NCI-H1436 treated with DMSO at 0.1 percent for 48 hours (cell line): ENCODE data around the gene PPP2R3A.

Source experiments
- DNase-seq: peaks from one replicate; lab custom pipeline; 2025; lab: John Stamatoyannopoulos, UW

Gene PPP2R3A

DNA sequence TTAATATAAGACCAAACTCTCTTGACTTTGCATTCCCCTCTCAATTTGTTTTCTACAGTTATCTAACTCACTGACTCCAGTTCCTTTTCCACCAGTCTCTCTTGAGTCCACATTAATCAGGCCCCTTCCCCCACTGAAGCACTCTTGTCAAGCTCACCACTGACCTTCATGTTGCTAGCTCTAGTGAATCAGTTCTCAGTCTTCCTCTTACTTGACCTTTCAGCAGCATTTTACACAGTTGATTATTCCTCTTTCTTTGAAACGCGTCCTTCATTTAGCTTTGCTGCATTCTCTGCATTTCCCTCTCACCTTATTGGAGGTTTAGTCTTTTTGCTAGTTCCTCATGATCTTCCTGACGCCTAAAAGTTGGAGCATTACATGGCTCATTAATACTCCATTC, 8.3 kb downstream of the PPP2R3A start:
- no peak for DNase-seq

DNA sequence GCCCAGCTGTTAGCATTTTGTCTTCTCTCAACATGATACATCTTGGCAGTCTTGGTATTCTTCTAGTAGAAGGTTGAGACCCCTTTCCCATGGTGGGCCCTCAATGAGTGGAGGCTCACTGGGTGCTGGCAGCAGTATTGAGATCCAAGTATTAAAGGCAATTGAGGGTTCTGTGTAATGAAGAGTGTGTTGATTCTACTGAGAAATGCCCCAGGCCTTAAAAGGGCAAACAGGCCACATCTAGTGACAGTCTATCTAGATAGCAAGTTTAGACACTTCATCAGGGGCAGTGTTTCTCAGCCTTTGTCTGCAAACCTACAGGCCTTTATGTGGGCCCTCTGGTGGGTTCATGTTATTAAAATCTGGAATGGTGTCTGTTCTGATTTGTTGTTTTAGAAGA, 9.5 kb downstream of the PPP2R3A start:
- DNase-seq: no peak

DNA sequence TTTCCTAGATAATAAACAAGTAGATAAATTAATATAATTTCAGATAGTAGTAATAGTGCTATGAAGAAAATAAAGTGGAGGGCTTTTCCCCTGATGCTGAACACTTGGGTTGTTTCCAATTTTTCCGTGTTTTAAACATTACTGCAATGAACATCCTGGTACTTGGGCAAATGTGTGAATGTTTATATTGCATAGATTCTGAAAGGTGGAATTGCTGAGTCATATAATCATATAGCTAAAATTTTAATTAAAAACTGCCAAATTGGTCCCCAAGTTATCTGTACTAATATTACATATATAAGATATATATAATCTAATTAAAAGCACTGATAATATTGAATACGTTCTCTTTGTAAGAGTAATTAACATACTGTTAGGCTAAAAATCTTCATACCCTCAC, 10.0 kb downstream of the PPP2R3A start:
- no peak for DNase-seq

DNA sequence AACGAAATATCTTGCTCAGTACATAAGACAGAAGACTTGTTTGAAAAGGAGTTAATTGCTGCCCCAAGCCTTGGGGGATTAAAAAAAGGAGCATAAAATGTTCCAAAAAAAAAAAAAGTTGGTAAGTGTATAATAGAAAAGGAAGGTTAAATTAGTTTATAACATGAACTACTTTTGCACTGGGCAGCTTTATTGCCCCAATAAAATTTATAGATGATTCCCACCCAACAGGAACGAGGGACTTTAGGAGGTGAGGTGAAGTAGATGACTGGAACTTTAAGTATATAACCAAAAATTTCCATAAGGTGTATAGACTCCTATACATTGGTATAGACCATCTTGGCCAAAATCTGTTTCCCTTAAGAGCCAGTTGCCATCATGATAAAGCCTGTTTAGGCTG, 14.8 kb downstream of the PPP2R3A start:
- no peak for DNase-seq

DNA sequence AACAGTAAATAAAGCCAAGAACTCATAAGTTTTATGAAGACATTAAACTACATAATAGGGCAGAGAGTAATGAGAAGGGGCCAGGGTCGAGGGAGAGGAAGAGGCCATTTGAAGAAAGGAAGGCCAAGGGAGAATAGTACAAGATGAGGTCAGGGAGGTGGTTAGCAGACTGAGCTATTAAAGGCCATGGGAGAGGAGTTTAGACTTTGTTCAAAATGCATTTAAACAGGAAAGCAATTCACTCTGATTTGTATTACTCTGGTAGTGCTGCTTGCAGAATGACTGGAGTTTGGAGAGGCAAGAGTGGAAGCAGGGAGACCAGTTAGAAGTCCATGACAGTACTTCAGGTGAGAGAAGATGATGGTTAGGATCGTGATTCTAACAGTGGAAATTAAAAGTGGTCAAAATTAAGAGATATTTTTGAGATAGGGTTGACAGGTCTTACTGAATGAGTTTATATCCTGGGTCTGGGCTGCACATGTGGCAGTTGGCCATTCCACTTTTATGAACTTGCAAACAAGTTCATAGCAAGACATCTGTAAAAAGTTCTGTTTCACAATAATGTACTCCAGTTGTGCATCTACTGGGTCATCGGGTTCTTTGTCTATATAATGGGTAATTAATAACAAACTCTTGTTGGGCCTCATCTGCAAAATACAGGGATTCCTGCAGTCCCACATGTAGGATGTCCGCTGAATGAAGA, 16.3 kb downstream of the PPP2R3A start:
- DNase-seq: no peak

DNA sequence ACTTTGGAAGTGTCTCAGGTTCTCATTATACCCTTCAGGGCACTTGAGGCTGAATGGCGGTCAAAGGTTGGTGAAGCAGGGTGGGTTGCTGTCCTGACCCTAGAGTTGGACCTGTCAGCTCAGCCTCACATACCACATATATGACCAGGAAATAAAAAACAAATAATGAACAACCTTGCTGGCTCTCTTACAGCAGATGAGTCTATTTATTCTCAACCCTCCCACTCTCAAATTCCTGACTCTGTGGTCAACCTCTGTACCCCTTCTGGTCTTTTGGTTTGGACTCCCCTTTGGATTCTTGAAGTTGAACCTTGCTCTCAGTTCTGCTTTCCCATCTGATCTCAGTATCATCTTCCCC, 16.9 kb downstream of the PPP2R3A start:
- no peak for DNase-seq

DNA sequence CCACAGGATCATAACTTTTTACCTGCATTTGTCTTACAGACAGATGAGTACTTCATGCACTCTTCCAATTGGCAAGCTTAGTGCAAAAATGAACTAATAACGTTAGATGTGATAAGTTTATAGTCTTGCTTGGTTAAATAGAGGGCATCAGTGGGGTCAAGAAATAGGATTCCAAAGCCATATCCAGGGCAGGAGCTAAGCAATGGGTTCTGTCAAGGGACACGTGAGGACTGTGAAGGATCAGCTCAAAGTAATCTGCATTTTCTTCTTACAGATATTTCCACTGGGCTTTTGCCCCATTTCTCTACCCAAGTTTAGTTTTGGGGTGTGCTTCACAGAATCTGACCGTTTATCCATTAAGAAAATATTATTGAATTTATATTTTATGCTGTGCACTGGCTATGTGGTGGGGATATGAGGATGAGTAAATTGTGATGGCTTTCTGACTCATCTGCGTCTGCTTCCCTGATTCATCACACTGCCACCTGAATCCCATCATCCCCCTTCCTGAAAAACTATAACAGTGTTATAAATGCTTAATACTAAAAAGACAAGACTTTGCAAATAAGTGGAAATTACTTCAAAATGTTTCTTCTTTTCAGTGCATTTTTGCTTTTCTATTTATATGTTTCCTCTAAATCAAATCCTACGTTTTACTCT, 17.5 kb downstream of the PPP2R3A start:
- DNase-seq: no peak

DNA sequence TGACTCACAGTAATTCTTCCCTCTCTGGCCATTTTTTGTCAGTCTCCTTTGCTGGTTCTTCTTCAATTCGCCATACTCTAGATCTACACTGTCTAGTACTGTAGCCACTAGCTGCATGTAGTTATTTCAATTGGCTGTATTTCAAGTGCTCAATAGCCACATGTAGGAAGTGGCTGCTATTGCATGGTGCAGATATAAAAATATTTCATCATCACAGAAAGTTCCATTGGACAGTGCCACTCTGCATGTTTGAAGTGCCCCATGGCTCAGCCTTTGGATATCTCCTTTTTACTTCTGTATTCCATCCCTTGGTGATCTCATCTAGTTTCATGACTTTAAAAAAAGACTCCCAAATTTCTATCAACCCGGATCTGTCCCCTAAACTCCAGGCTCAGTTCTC, 22.1 kb downstream of the PPP2R3A start:
- DNase-seq: no peak

DNA sequence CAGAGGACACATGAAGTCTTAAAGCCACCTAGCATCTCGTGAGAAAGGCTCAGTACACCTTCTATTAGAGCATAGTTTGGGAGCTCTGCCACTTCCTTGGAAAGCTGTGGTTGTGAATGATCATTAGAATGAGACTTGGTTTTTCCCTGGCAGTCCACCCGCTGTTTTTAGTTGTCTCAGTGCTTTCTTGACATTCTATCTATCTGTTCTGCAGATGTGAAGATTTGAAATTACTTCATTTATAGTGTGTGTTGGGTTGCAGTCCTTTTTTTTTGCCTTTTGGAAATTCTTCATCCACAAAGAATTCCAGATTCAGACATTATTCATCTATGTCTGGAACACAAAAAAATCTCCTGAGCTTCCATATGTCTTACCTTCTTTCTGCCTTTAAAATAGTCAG, 23.7 kb downstream of the PPP2R3A start:
- no peak for DNase-seq

DNA sequence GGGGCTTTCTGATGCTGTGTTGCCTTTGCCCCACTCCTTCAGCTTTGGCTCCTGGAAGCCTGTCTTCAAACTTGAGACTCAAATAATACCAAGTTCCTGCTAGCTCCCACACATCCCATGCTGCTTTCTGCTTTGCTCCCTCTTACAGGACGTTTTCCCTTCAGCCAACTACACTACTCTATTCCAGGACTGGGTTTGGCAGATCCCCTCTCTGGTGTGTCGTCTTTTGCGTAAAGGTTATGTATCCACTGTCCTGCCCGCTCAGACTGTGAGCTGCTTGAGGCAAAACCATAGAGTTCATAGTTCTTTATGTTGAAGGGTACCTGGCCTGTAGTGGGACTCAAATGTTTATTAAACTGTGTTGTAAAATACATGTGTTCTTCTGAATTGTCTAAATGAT, 25.4 kb downstream of the PPP2R3A start:
- DNase-seq: no peak

DNA sequence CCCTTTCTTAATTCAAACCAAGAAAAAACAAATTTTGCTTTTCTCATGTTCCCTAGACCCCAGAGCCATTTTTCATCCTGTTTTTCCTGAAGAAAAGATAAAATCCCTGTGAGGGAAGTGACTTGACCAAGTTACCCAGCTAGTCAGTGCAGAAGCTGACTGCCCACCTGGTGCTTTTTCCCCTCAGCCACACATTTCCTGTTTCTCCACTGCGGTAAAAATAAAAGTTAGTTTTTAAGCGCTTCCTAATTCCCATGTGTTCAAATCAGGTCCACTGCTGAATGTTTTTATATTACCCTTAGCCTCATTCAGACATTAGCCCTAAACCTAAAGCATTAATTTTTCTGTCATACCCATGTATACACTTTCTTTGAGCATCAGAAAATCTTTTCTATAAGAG, 26.1 kb downstream of the PPP2R3A start:
- no peak for DNase-seq

DNA sequence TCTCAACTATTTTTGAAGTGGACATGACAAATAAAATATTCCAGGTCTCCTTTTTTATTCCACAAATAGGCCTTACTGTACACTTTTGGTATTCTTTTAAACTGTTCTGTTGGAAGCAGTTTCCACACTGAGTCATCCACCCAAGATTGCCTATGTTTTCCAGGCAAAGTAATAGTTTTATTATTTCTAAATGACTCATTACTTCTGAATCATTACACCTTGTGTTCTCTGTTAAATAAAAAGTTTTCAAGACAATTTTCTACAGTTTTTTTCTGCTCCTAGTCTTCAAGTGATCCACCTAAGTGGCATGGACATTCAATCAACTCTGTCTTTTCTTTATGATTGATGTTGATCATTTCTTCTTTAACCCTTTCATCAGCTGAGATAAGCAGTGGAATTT, 26.5 kb downstream of the PPP2R3A start:
- DNase-seq: no peak

DNA sequence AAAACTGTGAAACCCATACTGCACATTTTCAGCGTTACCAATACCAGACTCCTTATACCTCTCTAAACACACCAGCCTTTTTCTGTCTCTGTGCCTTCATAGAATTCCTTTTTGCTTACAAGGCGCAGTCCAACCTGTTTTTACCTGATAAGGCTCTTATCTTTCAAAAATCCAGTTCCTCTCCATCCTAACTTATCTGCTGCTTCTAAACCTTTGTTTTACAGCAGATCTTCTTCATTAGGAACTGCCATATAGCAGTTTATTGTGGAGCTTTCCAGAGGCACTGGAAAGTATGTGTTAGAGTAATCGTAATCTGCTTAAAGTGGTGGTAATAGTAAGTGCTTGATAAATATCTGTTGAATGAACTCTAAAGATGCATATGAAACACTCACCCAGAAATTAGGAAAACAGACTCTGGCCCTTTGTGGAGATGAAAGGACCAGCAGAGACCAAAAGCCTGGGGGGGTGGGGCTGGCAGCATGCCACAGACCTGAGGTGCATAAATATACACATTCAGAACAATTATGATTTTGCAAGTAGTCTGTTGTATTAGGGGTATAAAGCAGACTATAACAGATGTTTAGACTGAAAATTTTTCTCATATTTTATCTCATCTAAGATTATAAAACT, 29.3 kb downstream of the PPP2R3A start:
- no peak for DNase-seq

DNA sequence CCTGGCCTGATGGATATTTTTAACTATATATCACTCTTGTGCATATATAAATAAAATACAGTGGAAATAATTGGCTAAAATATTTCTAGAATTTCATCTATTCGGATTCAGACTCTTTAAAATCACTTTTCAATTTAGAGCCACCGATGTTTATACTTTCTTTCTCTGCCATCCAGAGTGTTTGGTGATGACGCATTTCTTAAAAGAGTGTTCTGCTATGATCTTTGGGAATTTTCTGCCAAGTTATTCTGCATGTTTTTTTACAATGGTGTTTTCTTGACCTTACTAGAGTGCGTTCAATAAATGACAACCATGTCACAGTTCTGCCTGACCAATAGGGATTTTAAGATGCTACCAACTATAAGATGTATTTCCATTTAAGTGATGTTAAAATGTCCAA, 30.2 kb downstream of the PPP2R3A start:
- DNase-seq: no peak

DNA sequence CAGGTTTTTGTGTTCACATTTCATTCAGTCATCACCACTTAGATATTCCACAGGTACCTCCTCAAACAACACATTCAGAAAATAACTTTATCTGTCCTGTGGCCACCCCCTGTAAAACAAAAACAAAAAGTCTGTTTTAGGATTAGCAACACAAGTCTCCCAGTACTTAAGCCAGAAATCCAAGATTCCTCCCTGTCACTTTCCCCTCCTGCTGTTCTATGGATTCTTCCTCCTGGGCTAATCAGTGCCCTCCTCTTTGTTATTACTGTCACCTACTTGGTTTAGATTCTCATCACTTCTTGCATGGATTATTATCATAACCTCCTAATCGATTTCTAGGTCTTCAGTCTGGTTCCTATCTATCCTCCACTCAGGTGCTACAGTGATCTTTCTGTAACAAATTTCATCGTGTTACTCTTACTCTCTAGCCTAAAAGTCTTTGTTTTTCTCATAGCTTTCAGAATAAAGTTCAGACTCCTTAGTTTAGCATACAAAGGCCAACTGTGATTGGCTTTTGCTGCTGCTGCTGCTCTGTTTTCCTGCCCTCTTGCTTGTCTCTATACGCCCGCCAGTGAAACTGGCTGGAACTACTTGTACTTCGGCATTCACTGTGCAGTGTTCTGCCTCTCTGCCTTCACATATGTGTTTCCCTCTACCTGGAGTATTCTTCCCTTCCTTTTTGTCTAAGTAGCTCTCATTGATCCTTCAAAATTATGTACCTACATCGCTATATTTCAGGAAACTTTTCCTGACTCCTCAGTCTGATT, 32.2 kb downstream of the PPP2R3A start:
- no peak for DNase-seq

DNA sequence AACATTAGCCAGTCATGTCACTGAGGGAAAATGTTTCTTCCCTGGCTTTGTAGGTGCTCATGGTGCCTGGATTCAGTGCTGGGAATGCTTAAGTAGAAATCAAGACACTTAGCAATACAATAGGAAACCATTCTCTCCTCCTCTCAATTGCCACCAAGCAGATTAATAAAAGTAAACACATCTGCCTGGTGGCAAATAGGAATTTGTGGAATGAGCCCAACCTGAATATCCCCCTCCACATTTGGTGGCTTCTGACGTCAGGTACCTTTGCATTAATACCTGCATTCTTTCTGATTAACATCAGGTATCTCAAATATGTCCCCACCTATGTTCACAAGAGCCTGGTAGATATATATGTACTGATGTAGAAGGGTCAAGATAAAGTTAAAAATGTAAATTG, 42.7 kb downstream of the PPP2R3A start:
- no peak for DNase-seq

DNA sequence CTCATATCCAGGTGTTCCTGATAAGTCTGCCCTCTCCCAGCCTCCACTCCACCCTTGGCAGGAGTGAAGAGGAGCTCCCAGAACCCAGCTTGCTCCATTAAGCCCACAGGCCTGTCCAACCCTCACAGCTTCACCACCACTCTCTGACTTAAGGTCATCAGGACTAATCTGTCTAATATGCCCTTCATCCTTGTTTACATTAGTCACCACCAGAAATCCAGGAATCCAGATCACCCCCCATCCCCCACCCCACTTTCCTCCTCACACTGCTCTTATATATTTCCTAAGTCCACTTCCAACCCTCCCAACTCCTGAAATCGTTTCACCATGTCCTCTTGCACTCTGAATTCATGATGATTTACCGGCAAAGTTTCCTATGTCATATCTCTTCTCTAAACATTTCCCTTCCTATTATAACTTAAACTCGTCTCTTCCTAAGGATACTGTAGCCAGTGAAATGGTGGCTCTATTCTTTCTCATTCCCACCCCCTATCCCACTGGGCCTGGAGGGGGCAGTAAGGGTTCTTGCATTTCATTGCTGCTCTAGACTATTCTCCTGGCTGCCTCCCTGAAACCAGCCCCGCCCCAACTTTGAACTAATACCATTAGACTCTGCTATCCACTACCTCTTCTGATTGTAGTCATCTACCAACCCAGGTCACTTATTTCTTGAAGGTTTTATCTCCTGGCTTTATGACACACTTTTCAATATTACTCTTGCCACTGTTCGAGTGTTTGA, 43.4 kb downstream of the PPP2R3A start:
- DNase-seq: no peak

DNA sequence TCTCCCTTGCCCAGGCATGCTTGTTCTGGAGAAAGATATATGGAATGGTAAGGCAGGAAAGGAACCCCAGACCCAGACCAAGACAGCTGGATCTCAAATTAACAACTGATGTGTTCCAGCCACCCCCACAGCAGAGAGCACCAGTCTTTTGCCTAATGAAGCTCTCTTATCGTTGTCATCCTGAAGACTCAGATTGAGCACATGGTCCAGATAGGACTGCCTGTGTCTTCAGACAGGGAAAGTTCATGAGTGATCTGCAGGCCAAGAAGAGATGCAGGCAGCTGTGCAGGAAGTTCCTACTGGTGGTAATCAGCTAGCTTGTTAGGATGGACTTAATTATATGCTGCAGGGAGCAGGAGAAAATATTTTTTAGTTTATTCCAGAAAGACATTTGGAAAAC, 53.3 kb downstream of the PPP2R3A start:
- DNase-seq: no peak

DNA sequence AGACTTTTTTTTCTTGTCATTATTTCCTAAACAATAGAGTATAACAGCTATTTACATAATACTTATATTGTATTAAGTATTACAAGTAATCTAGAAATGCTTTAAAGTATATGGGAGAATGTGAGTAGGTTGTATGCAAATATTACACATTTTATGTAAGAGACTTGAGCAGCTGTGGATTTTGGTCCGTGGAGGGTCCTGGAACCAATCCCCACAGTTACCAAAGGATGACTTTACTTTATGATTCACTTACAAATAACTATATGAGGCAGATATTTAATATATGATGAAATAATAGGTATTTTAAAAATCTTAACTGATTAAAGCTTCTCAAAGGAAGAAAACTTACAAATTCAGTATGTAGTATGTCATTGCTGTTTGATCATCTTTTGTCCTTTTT, 56.3 kb downstream of the PPP2R3A start:
- no peak for DNase-seq

DNA sequence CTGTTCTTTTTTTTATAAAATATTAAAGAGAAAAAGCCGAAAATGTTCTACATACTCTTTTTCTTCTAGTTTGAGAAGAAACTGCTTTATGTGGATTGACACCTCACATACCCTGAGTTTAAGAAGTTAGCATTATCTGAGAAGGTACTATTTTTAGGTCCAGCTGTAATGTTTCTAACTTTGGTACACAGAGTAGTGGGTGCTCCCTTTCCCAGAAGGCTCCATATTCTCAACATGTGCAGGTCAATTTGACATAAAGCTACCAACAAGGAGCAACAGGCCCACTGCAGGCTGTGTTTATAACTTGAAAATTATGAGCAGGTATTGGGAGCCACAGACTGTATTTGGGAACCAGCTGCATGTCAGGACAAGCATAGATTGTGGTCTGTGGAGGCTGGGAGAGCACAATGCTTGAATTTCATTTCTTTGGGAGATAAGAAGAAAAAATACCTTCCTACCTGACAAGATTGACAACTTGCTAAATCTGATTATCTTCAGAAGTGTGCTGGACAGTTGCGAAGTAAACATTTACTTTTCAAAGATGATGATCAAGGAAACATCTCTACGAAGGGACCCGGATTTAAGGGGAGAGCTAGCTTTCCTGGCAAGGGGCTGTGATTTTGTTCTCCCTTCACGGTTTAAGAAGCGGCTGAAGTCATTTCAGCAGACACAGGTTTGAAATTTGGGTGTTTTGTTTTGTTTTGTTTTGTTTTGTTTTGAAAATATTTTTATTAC, 57.2 kb downstream of the PPP2R3A start:
- no peak for DNase-seq

DNA sequence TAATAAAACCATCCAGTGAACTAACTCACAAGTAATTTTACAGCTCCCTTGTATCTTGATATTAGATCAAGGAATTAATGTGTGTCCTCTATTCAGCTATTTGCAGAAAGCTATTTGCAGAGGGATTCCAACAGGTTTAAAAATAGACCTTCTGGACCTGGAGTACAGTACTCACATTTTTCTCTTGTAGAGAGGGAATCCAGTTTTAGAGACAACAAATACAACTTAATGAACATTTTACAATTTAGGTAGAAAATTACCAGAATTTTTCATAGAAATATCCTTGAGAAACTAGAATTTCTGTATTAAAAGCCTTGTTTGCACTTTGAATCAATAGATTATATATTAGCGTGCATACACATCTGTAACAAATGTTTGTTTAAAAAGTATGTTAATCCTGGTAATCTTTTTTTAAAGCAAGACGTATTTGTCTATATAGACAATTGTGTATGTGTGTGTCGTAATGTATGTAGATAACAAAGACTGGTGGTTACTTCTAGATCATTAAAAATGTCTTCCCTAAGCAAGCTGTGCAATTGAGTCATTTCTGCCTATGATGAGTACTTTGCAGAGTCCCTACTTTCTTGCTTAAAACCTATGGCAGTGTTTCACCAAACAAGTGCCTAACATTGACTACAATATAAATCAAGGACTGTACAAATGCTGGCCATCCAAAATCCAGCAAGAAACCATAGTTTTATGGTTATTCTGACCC, 57.9 kb downstream of the PPP2R3A start:
- DNase-seq: no peak
